OCI-LY7 (cell line): Measurements from ENCODE around the gene SMIM10. TPM values are rescaled to one million over a fixed set of nuclear protein-coding genes. Genes with fewer than 3 reads are reported as not detected.
"Not testable (repeated sequence)": the region's sequence is repeated elsewhere in the genome, so short reads cannot be mapped to it uniquely, and the experiment has no call there.

Source experiments
- BruUV-seq: library from RNA; stranded (reverse); fragments of 400-500 nt; replicated peaks from 2 replicates; lab custom pipeline; 2021; lab: Mats Ljungman, UMichigan
- CTCF ChIA-PET: fragments of 300-600 bp; sonication (Branson Sonifier 250); formaldehyde crosslinking; loops from one replicate; lab custom pipeline; 2022; ENCODE audit warnings: antibody characterized with exemption; ENCODE audit not compliant: unreplicated experiment; lab: Charles Lee
- POLR2A ChIA-PET: fragments of 300-600 bp; sonication (Branson Sonifier 250); formaldehyde crosslinking; loops from one replicate; lab custom pipeline; 2022; ENCODE audit warnings: antibody characterized with exemption; lab: Charles Lee
- DNase-seq: peaks from one replicate; pipeline ENCODE4 v3.0.0-alpha.2; 2015; ENCODE audit warnings: low spot score
- H2AFZ ChIP-seq: fragments of 200-600 bp; sonication (generic), shearing (Covaris generic); 2 replicates; pipeline ENCODE4 v1.6.1; 2014; ENCODE audit warnings: mild to moderate bottlenecking, antibody characterized with exemption, low read length, moderate library complexity
- H3K27ac ChIP-seq: fragments of 200-600 bp; sonication (generic); 2 replicates; pipeline ENCODE4 v1.5.1; 2014; ENCODE audit warnings: mixed run types, low read depth, mild to moderate bottlenecking, moderate library complexity, low read length, inconsistent platforms; ENCODE audit not compliant: poor library complexity, severe bottlenecking
- H3K36me3 ChIP-seq: fragments of 200-600 bp; sonication (generic); 2 replicates; pipeline ENCODE4 v1.6.1; 2014; ENCODE audit warnings: mild to moderate bottlenecking, antibody characterized with exemption, low read length, moderate library complexity, mixed read lengths; ENCODE audit not compliant: insufficient read depth
- H3K4me1 ChIP-seq: fragments of 200-600 bp; sonication (generic); 2 replicates; pipeline ENCODE4 v1.5.1; 2014; ENCODE audit warnings: mild to moderate bottlenecking, low read length; ENCODE audit not compliant: insufficient read depth, poor library complexity, severe bottlenecking
- H3K4me2 ChIP-seq: fragments of 200-600 bp; sonication (generic); 2 replicates; pipeline ENCODE4 v1.6.1; 2014; ENCODE audit warnings: mild to moderate bottlenecking, low read length
- H3K4me3 ChIP-seq: fragments of 200-600 bp; sonication (generic); 2 replicates; pipeline ENCODE4 v1.5.1; 2014; ENCODE audit warnings: mild to moderate bottlenecking, low read depth, low read length; ENCODE audit not compliant: poor library complexity, severe bottlenecking
- H3K79me2 ChIP-seq: fragments of 200-600 bp; sonication (generic); 2 replicates; pipeline ENCODE4 v1.6.1; 2016; ENCODE audit warnings: low read depth, mild to moderate bottlenecking, low read length, moderate library complexity, mixed read lengths; ENCODE audit not compliant: insufficient read depth
- H3K9me2 ChIP-seq: fragments of 200-600 bp; sonication (generic); 2 replicates; pipeline ENCODE4 v1.6.1; 2016; ENCODE audit warnings: mild to moderate bottlenecking, low read length, mixed read lengths; ENCODE audit not compliant: insufficient read depth
- H3K9me3 ChIP-seq: fragments of 200-600 bp; sonication (generic); 2 replicates; pipeline ENCODE4 v1.6.1; 2014; ENCODE audit warnings: mild to moderate bottlenecking, mixed run types, low read length, mixed read lengths
- H4K20me1 ChIP-seq: fragments of 200-600 bp; sonication (generic); 2 replicates; pipeline ENCODE4 v1.6.1; 2014; ENCODE audit warnings: mild to moderate bottlenecking, antibody characterized with exemption, low read length, moderate library complexity, mixed read lengths; ENCODE audit not compliant: insufficient read depth
- CTCF ChIP-seq: fragments of 200-600 bp; sonication (generic); conservative IDR thresholded peaks from 2 replicates; pipeline ENCODE4 v1.5.1; 2014; ENCODE audit warnings: mild to moderate bottlenecking, antibody characterized with exemption, low read length, moderate library complexity, mixed read lengths
- EZH2phosphoT487 ChIP-seq: fragments of 200-600 bp; sonication (generic); IDR thresholded peaks from 2 replicates; pipeline ENCODE4 v1.6.1; 2018; ENCODE audit warnings: low read depth, borderline replicate concordance, mild to moderate bottlenecking, mixed run types, antibody characterized with exemption, low read length, moderate library complexity, mixed read lengths
- intact Hi-C: fragments of 100-400 bp; cut with micrococcal nuclease; formaldehyde crosslinking; loops from one replicate; pipeline ENCODE4 v1.10.0; 2022; ENCODE audit not compliant: unreplicated experiment
- total RNA-seq, 2 experiments: library from RNA; depleted of rRNA in 1 of 2; stranded (reverse); fragments of >200 nt in 1 of 2; shearing (Covaris generic) in 1 of 2; gene quantifications; 2 replicates each; pipeline ENCODE4 v1.2.3, GENCODE V29; 2014 to 2022

SMIM10 gene
- total RNA-seq, 2 experiments from 2014 or later, result 0.16 to 1.5 TPM

- TF ChIP-seq CTCF (no peak), EZH2phosphoT487 (no peak)
- BruUV-seq, result no TSS peak
- no peaks in the 10 kb centered on the region for H3K36me3 ChIP-seq
- no peak overlapping the region for H2AFZ ChIP-seq
- no peaks in the 10 kb centered on the region for H4K20me1 ChIP-seq
- H3K4me3 ChIP-seq, result no peak overlapping the region
- intact Hi-C loops, result no loop called here
- H3K4me1 ChIP-seq, result no peaks in the 10 kb centered on the region
- no peaks in the 10 kb centered on the region for H3K79me2 ChIP-seq
- DNase-seq, result no peak
- ChIA-PET CTCF (no interaction called here), POLR2A (no interaction called here)
- no peaks in the 10 kb centered on the region for H3K9me2 ChIP-seq
- H3K9me3 ChIP-seq, result no peaks in the 10 kb centered on the region
- H3K4me2 ChIP-seq, result no peak overlapping the region
- H3K27ac ChIP-seq, result no peak overlapping the region
Observed at GRCh38 chrX:134949271-134949670, 41.5 kb upstream of the SMIM10 start.

GRCh38 chrX:134957836-134958235 is 33.0 kb upstream of the SMIM10 start:
- POLR2A ChIA-PET, result no interaction called here
- BruUV-seq, result no TSS peak

GRCh38 chrX:134960366-134960765 is 30.4 kb upstream of the SMIM10 start:
- H2AFZ ChIP-seq, CTCF ChIA-PET, H3K4me1 ChIP-seq, DNase-seq, intact Hi-C loops, H3K9me3 ChIP-seq, H3K27ac ChIP-seq, H3K79me2 ChIP-seq, POLR2A ChIA-PET, BruUV-seq, H3K9me2 ChIP-seq, H3K4me3 ChIP-seq, H3K36me3 ChIP-seq, H3K4me2 ChIP-seq, H4K20me1 ChIP-seq: not testable (repeated sequence)

More at GRCh38 chrX:134957836-134958235, 33.0 kb upstream of the SMIM10 start:
- Histone ChIP-seq H2AFZ (no peak overlapping the region), H3K4me2 (no peak overlapping the region), H4K20me1 (no peaks in the 10 kb centered on the region), H3K9me2 (no peaks in the 10 kb centered on the region), H3K9me3 (no peaks in the 10 kb centered on the region), H3K27ac (no peak overlapping the region), H3K79me2 (no peaks in the 10 kb centered on the region), H3K4me1 (no peaks in the 10 kb centered on the region), H3K36me3 (no peaks in the 10 kb centered on the region), H3K4me3 (no peak overlapping the region)
- CTCF ChIA-PET, result no interaction called here
- intact Hi-C loops, result no loop called here
- no peak for TF ChIP-seq CTCF
- no peak for TF ChIP-seq EZH2phosphoT487
- DNase-seq, result no peak
